Islet precursor cell (in vitro differentiated cells): ENCODE results near the gene FSTL4.
"Not testable (repeated sequence)": the region's sequence is repeated elsewhere in the genome, so short reads cannot be mapped to it uniquely, and the experiment has no call there.

Experiments used
- DNase-seq: peaks from one replicate; pipeline ENCODE4 v3.0.0-alpha.2; 2018

FSTL4 gene

DNA sequence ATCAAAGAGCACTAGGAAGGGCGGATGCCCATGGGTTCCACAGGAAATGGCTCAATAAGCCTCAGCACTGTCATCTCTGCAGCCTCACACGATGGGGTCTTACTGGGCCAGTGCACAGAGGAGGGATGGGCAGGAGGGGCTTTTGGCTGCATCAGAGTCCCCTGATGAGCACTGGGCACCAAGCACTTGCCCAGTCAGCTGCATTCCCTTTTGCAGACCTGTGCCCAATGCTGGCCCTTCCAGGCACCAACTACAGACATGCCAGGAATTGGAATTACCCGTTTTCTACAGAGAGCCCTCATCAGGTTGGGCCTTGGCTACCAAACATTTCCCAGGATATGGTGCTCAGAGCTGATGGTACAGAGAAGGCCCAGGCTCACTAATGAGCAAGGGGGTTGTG, 378.1 kb downstream of the FSTL4 start:
- DNase-seq = no peak

DNA sequence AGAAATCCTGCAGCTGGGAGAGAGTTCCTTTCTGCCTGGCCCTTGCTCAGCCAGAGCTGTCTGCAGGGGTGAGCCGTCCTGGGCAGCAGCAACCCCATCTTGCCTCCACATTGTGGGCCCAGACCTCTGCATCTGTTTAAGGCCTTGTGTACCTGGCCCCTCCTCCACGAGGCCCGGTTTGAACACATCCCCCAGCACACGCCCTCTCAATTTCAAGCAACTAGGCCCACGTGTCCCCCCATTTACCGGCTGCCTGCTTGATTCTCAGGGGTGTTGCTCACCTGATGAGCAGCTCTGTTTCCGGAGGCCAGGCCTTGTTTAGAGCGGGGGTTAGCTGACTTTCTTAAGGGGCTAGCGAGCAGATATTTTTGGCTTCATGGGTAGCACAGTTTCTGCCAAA, 378.7 kb downstream of the FSTL4 start:
- no peak for DNase-seq

DNA sequence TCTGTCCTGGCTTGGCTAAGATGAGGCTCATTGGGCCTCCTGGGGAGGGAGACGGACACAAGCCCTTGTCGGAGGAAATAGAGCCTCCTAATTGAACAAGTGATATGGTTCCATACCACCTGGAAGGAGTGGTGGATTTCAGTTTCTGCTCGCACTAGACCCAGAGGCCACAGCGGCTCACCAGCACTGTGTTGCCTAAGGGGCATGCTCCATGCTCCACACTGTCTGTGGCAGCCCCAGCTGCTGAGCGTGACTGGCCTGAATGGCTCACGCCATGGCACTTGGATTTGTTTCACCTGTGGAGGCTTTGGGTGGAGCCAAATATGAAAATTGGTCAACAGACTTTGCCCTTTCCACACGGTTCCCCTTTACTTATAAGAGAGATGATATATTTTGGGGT, 379.4 kb downstream of the FSTL4 start:
- DNase-seq = no peak

DNA sequence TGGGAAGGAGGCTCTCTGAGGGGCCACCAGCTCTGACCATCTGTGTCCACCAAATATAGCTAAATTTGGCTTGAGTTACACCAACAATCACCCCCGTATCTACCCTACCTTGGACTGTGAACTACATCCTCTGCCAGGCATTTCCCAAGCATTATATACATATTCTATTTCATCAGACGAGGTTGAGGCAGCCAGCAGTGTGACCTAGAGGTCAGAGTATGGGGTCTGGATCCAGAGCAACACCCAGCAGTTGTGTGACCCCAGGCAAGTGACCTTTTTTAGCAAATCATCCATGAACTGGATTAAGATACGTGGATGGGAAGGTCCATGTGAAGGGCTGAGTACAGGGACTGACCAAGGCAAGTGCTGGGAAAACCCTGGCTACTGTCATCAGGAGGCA, 379.9 kb downstream of the FSTL4 start:
- DNase-seq = no peak

DNA sequence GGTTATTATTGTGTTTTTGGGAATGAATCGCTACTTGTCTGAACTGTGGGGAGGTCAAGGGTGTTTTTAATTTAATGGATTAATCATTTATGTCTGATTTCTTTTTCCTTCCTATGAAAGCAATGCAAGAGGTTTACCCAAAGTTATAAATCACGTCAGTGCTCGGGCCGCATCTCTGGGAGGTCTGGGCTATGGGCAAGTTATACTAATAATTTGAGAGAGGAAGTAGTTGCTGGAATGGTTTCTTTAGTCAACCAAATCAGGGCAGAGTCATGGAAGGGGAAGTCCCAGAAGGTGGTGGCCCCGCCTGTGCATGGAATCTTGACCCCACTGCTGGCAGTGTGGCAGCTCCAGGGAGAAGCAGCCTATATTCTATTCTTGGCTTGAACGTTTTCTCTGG, 380.3 kb downstream of the FSTL4 start:
- no peak for DNase-seq

DNA sequence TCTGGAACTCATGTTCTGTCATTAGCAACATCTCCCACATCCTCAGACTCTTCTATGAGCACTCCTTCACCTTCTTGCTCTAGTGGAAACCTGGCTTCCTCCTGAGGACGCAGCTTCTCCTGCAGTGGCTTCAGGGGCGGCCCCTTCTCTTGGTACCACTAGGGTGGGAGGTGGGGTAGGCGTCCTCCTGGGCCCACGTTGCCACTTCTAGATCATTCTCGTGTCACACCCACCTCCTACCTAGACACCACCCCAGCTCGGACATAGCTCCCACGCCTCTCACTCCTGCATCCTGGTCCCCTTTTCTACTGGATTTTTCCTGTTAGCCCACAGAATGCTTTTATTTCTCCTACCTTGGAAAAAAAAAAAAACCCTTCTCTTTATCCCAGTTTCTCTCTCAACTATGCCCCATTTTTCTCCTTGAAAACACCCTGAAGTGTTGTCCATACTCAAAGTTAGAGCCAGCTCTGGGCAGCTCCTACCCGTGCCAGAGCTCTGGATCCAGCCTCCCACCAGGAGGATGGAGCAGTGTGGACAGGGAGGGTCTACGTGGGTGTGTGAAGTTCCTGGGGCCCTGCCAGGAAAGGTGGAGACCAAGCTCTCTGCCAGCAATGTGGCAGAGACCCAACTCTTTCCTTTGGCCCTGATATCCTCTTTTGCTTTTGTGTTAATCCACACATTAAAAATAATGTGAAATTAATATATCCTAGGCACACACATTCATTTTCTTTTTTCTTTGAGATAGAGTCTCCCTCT, 381.3 kb downstream of the FSTL4 start:
- no peak for DNase-seq

DNA sequence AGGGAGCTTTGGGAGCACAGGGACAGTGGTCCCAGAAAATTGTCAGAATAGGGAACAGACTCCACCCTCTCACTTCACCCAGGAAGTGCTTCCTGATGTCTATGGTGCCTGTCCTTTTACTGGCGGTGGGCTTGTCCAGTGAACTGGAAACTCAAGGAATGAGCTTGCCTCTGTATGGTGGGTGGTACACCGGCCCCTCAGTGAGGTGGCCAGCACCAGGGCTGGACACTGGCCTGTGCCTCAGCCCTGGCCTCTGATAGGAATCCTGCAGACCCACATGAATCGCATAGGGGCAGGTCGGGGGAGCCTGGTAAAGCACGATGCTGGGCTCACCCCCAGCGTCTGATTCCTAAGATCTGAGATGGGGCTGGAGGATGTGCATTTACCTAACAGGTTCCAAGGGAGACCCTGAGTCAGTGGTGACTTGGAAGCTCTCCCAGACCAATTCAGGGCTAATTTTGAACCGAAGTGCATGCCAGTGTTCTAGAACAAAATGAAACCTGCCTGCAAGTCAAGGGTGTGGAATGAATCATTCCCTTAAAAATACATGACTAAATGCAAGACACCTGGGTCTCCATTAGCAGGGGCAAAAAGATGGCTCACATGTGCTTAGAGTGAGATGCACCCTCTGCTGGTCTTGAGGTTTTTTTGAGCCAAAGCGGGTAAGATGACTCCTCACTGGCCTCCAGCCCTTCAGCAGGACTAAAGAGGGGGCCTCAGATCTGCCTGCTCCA, 382.2 kb downstream of the FSTL4 start:
- DNase-seq = no peak

DNA sequence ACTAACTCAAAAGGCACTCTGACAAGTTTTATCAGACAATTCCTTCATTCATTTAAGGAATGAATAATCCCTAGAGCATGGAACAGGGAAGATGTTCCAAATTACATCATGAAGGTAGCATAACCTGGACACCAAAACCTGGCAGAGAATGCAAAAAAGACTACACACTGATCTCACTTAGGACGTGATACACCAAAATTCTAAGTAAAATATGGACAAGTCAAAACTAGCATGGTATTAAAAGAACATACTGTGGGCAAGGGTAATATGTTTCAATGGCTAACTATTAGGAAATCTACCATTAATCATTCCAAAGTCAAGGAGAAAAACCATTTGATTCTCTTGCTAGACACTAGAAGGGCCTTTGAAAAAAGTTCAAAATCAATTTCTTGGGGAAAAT, 384.0 kb downstream of the FSTL4 start:
- no peak for DNase-seq

DNA sequence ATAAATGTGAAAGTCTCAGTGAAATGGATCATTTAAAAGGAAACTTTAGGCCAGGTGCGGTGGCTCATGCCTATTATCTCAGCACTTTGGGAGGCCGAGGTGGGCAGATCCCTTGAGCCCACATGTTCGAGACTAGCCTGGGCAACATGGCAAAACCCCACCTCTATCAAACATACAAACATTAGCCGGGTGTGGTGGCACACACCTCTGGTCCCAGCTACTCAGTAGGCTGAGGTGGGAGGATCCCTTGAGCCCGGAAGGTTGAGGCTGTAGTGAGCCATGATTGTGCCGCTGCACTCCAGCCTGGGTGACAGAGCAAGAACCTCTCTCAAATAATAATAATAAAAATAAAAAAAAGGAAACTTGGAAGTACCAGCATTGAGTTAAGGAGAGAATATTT, 384.4 kb downstream of the FSTL4 start:
- DNase-seq = no peak

DNA sequence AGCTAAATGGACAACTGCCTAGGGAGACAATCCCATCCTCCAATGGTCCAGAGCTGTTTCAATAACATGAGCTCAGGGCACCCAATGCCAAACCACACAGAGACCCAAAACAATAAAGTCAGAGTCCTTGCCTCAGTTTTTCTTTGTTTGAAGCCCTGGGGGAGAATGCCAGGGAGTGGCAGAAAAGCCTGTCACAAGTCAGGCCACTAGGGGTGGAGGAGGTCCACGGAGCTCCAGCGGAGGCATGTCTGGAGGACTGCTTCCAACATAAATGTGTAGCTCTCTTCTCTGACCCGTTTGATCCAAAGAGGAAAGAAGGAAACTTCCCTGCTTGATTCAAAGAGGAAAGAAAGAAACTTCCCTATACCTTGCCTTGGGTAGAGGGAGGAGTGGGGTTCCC, 385.3 kb downstream of the FSTL4 start:
- no peak for DNase-seq

DNA sequence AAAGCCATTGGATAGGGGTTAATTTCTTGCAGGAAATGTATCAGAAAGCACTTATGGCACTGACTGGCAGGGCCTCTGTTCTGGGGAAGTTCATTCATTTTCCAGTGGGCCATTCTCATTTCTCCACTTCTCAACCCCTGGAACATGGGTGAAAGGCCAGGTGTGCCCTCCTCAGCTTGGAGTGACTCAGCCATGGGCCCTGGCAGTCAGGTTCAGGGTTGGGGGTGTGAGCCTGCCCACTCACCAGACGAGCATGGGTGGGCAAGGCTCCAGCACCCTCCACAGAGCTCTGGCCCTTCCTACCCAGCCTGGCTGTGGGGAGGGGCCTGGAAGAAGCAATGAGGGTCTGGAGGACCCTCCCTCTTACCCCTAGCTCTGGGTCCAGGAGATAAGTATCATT, 386.2 kb downstream of the FSTL4 start:
- DNase-seq = no peak

DNA sequence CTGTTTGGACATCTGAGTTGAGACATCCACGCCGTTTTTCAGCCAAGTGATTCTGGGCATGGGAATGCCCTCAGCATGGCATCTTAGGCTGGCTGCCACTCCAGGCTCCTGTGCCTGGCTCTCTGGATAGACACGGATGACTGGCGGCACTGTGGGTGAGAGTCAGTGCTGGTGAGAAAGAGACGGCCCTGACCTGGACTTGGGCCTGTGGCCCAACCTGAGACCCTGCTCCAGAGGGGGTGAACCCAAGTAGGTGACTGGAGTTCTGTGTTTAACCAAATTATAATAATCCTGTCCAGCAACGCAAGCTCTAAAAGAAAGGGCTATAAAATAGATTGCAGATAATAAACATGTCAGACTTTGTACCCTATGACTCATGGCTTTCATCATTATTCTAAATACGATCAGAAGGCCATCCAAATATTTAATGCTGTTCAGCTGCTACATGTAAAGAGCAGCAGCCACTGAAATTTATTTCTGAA, 386.6 kb downstream of the FSTL4 start:
- no peak for DNase-seq

DNA sequence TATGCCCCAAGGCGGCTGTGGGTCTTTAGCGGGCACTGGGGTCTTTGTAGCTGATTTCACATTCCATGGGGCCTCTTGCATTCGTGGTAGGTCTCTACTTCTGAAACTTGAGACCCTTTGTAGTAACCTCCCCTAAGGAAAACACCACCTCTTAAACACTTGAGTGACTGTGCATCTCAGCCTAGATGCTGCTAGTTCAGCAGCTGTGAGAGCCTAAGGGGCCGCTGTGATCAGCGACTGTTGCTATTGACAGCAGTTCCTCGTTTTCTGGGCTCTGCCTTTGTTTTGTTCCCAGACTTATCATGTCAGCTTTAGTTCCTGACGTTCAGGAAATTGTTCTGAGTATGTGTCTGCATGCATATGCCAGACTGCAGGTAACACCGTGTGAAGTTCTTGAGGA, 389.4 kb downstream of the FSTL4 start:
- no peak for DNase-seq

DNA sequence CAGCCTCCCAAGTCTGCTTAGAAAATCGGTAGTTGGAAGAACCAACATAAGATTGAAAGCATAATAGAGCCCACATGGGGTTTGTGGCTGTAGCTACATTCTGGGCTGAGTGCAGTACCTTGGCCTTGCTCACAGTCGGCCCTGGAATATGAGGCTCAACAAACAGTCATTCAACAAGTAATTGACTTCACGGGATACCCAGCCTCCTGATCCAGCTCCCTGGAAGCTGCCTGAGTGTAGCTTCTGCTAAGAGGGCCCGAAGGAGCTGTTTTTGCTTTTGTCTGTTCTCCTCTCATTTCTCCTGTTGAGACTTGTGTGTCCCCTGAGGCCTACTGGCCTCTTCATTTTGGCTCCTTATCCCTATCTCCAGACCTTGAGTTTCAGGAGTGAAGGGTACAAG, 389.8 kb downstream of the FSTL4 start:
- DNase-seq = no peak

DNA sequence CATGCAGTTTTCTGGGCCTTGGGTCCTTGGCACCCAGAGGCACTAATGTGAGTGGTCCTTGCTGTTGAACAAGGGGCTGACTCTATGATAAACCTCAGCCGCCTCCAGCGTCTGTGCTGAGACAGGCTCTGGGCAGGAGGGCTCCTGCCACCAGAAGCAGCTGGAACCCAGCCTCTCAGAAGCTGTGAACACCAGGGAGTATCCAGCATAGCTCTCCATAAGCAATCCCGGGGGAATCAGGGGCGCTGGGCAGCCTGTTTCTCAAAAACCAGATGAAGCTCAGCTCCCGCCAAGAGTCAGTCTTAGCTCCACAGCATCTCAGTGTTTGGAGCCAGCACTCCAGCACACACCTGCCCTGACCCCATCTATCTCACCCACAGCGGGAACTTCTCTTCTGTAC, 390.3 kb downstream of the FSTL4 start:
- no peak for DNase-seq

DNA sequence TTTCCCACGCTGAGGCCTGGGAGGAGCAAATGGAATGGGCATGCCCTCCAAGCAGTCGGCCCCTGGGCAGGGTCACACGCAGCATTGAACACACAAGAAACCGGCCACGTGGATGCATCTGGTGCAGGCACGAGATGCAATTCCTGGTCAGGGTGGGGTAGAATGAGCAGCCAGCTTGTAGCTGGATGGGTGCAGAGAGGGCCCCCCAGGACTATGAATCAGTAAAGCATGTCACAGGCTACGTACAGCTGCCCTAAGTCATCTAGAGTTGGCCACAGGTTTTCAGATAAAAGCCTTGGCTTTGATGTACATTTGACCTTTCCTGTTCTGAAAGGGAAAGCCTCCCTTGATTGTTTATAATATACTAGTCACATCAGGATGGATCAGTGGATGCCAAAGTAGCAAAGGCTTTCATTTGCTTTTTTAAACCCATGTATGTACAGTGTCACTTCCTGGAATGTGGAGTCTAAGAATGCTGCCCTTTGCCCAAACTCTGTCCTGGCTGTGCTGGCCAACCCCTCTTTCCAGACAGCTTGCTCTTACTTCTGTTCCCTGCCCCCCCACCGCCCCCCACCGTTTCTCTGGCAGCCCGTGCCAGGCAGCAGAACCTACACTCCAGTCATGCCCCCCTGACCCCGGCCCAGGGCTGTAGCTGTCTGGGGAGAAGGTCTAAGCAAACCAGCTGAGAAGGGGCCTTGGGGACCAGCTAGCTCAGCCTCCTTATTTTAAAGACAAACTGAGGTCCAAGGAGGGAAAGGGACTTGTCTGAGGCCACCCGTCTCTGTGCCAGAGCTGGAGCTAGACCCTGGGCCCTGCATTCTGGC, 391.3 kb downstream of the FSTL4 start:
- no peak for DNase-seq

DNA sequence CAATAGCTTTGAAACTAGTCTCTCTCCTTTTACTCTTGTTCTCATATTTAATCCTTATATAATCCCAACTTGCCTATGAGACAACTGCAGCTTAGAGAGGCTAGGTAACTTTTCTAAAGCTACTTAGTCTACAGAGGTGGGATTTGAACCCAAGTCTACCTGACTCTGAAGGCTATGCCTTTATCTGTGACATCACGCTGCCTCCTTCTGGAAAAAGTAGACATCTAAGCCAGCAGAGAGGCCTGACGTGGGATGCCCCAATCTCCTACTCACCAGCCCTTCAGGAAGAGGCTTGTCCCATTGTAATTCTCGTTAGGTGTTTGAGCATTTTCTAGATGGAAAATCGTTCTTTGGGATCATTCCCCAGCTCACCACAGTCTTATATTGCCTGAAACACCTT, 393.0 kb downstream of the FSTL4 start:
- no peak for DNase-seq

DNA sequence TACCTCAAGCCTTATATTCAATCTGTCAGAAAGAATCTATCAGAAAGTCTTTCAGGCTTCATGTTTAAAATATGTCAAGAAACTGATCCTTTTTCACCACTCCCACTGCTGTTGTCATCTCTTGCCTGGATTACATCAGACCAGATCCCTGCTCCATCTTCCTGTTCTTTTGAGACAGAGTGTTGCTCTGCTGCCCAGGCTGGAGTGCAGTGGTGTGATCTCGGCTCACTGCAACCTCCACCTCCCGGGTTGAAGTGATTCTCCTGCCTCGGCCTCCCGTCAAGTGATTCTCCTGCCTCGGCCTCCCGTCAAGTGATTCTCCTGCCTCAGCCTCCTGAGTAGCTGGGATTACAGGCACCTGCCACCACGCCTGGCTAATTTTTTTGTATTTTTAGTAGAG, 396.2 kb downstream of the FSTL4 start:
- not testable (repeated sequence) for DNase-seq

DNA sequence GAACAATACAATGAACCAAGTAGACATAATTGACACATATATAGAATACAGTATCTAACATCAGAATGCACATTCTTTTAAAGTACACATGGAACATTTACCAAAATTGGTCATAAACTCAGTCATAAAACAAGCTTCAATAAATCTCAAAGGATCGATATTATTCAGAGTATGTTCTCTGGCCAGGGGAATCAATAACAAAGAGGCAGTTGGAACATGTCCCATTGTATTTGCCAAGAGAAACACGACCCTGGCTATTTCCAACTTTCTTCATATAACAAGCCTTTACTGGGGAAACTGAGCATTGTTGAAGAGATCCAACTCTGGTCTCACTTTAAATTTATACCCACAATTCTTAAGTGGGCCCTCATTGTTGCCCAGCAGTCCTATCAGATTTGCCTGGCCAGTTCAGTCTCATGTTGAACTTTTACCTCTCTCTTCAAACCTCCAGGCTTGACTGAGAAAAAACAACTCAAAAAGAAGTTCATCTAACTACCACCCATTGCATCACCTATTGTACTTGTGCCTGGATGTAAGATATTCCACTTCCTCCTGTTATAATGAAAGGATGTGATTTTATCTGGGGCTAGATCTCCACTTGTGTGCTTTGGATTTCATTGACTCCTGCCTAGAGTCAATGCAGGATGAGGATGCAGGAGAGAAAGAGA, 398.1 kb downstream of the FSTL4 start:
- DNase-seq = no peak

DNA sequence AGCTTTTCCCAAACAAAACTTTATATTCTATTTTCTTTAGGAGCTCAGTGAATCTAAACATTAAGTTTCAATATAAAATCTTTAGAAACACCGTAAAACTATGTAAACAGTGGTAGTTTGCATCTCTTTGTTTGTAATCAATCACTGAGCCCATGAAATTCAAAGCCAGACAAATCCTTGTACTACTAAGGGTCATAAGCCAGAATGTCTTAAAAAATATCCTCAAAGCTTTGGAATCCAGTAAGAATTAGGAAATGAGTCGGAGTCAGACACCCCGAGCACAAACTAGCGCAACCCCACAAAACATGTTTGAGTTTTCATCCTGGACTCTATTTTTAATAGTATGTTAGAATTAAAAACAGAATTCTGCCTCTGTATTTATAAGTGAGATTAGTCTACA, 406.7 kb downstream of the FSTL4 start:
- no peak for DNase-seq

DNA sequence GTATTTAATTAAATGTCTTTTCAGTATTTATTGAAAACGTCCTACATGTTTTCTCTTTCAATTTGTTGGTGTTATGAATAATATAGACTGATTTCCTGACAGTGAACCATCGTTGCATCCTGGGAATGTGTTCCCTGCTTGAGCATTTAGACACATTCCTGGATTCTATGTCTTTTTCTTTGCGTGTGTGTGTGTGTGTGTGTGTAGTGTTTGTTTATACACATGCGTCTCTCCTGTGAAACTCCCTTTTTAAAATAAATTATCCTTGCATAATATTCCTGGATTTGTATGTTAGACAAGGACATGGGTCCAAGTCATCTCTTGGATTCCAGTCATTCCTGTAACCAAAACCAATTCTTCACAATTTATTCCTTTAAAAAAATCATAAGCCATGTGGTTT, 407.1 kb downstream of the FSTL4 start:
- DNase-seq = no peak

DNA sequence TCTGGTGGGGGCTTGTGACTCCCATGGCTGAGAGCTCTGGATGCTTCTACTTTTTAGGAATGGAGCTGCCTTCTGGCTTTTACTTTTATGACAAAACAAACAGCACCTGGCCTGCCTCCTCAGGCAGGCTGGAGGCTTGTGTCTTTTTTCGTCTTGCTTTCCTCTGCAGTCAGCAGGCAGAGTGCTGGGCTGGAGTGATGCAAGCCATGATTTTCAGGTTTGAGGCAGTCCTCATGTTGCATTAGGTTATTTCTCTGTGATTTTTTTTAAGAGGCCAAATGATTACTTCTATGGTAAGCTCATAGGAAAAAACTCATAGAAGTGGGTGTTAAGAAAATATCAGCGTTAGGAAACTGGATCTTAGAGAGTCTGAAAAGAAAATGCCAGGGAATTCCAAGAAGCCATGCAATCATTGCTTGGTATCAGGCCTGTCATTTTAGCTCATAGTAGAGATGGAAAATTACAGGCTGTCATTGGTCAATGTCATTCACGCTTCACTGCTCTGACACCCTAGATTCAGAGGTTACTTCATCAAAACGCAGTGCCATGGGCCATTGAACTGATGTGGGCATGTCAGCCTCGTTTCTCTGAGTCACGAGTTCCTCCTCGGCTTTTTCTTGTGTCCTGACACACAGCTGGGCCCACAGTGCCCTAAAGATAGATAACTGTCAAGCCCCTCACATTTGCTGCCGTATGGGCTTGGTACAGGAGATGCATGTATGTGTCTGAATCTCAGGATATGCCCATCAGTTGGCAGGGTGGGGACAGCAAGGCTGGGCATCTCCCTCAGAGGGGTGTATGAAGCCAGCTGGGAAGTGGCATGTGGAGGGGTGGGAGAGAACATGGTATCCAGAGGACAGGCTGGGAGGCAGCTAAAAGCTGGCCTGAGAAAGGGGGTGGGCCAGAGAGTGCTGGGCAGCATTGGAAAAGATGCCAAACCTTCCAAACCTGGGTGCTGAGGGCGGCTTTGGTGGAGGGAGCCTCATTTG, 408.7 kb downstream of the FSTL4 start:
- no peak for DNase-seq
